Common myeloid progenitor, CD34-positive (primary cell): ENCODE measurements around the gene MYL11.

Experiments
- CTCF ChIA-PET: fragments of 350-600 bp; sonication (Branson Sonifier 250); formaldehyde crosslinking; loops from one replicate; lab custom pipeline; 2021; ENCODE audit warnings: antibody characterized with exemption; lab: Charles Lee
- POLR2A ChIA-PET: fragments of 350-600 bp; sonication (Branson Sonifier 250); formaldehyde crosslinking; loops from one replicate; lab custom pipeline; 2021; ENCODE audit warnings: antibody characterized with exemption; lab: Charles Lee
- DNase-seq, 3 donors: peaks; one replicate each; pipeline versions ENCODE4 v3.0.0 to v3.0.0-alpha.2; 2013
- H3K27ac ChIP-seq, 2 experiments: 1 replicate in 1 of 2; 2 replicates in 1 of 2; pipeline ENCODE4 v1.7.0; 2013; ENCODE audit warnings: inconsistent platforms in 2 of 2, low read length in 2 of 2, mild to moderate bottlenecking in 2 of 2, low read depth in 1 of 2, moderate library complexity in 1 of 2; ENCODE audit not compliant: severe bottlenecking in 2 of 2, insufficient read depth in 1 of 2, poor library complexity in 1 of 2
- H3K27me3 ChIP-seq, 5 experiments: replicated peaks in 2 of 5; 1 replicate in 3 of 5; 2 replicates in 2 of 5; pipeline versions ENCODE4 v1.6.1 to v1.7.0; 2013; ENCODE audit warnings: low read length in 4 of 5, mild to moderate bottlenecking in 2 of 5, moderate library complexity in 2 of 5, inconsistent platforms in 1 of 5; ENCODE audit not compliant: insufficient read depth in 5 of 5, control insufficient read depth in 4 of 5
- H3K36me3 ChIP-seq, 4 experiments: 1 replicate in 2 of 4; 2 replicates in 2 of 4; pipeline versions ENCODE4 v1.6.1 to v1.7.0; 2013; ENCODE audit warnings: low read length in 3 of 4, control low read depth in 1 of 4, mild to moderate bottlenecking in 1 of 4; ENCODE audit not compliant: control insufficient read depth in 4 of 4, insufficient read depth in 4 of 4
- H3K4me1 ChIP-seq, 4 experiments: 1 replicate in 3 of 4; 2 replicates in 1 of 4; pipeline versions ENCODE4 v1.6.1 to v1.7.1; 2013; ENCODE audit warnings: low read length in 3 of 4, mild to moderate bottlenecking in 3 of 4, control low read depth in 1 of 4, inconsistent platforms in 1 of 4, moderate library complexity in 1 of 4; ENCODE audit not compliant: control insufficient read depth in 4 of 4, insufficient read depth in 4 of 4; ENCODE audit errors: control extremely low read depth in 1 of 4
- H3K4me3 ChIP-seq, 7 experiments: 1 replicate in 4 of 7; 2 replicates in 3 of 7; pipeline versions ENCODE4 v1.5.1 to v1.7.0; 2013; ENCODE audit warnings: mild to moderate bottlenecking in 7 of 7, low read length in 6 of 7, moderate library complexity in 6 of 7, inconsistent platforms in 2 of 7, low read depth in 2 of 7, control low read depth in 1 of 7; ENCODE audit not compliant: insufficient read depth in 4 of 7, control insufficient read depth in 1 of 7; ENCODE audit errors: extremely low read depth in 1 of 7
- H3K9me3 ChIP-seq, 5 experiments: 1 replicate in 4 of 5; 2 replicates in 1 of 5; pipeline versions ENCODE4 v1.6.1 to v1.7.1; 2013; ENCODE audit warnings: low read length in 4 of 5, mild to moderate bottlenecking in 2 of 5, inconsistent platforms in 1 of 5, low read depth in 1 of 5, moderate library complexity in 1 of 5; ENCODE audit not compliant: control insufficient read depth in 4 of 5, insufficient read depth in 2 of 5; ENCODE audit errors: control extremely low read depth in 1 of 5
- WGBS: methylation state at CpG from one replicate; pipeline ENCODE4 v1.1.5; 2013; ENCODE audit not compliant: insufficient coverage; 5-methylcytosine and 5-hydroxymethylcytosine counted together

MYL11 gene

GRCh38 chr16:30417529-30418349, 43.1 kb downstream of the MYL11 start:
- DNase-seq, result peak; percentile 90 to 96 (median 95)
- peak overlapping the region in 1 of 2 experiments; percentile 54 for H3K27ac ChIP-seq
- peaks cover 3 to 48% (median 12%) of the 10 kb centered on the region in 4 experiments for H3K36me3 ChIP-seq
- H3K4me3 ChIP-seq, result peak overlapping the region; percentile 57 to 82 (median 66)
- WGBS, result 0% methylated on average over 110 of the region's 140 CpGs
- POLR2A ChIA-PET, result interaction anchor here (0.6 to 2.7 kb wide), 5 partner anchors 8 to 310 kb away, joined by 3 to 9 read pairs (median 3); partner anchors contain the start of genes DCTPP1 and SEPHS2
- H3K9me3 ChIP-seq, result no peaks in the 10 kb centered on the region
- CTCF ChIA-PET, result interaction anchor here (0.8 to 2.1 kb wide), 8 partner anchors 8 to 257 kb away, joined by 3 to 10 read pairs (median 4); partner anchors contain the start of gene DCTPP1
- H3K4me1 ChIP-seq, result peaks cover 0 to 18% (median 15%) of the 10 kb centered on the region in 4 experiments
- no peaks in the 10 kb centered on the region for H3K27me3 ChIP-seq

- Histone ChIP-seq H3K9me3 (no peaks in the 10 kb centered on the region), H3K27me3 (no peaks in the 10 kb centered on the region), H3K27ac (peak overlapping the region in 1 of 2 experiments; percentile 49), H3K4me3 (peak overlapping the region in 5 of 7 experiments; percentile 63 to 82 (median 77)), H3K36me3 (peaks cover 0 to 46% (median 14%) of the 10 kb centered on the region in 4 experiments), H3K4me1 (peaks cover 0 to 16% (median 15%) of the 10 kb centered on the region in 4 experiments)
- ChIA-PET CTCF (interaction anchor here (0.8 to 2.1 kb wide), 8 partner anchors 9 to 256 kb away, joined by 3 to 10 read pairs (median 3); partner anchors contain the start of gene DCTPP1), POLR2A (interaction anchor here (1.0 to 2.7 kb wide), 3 partner anchors 9 to 22 kb away, joined by 3 to 9 read pairs (median 3); partner anchors contain the start of gene DCTPP1)
- DNase-seq, result peak in 1 of 3 donors; percentile 37
- 72% methylated on average over 26 of the region's 31 CpGs for WGBS
Observed at GRCh38 chr16:30418350-30419181, 44.0 kb downstream of the MYL11 start.

GRCh38 chr16:30421010-30421409, 46.4 kb downstream of the MYL11 start:
- ChIA-PET CTCF (interaction anchor here (1.1 to 2.2 kb wide), 3 partner anchors 9 to 50 kb away, joined by 3 to 12 read pairs (median 9); partner anchors contain the start of gene DCTPP1), POLR2A (no interaction called here)
- H3K9me3 ChIP-seq, result no peaks in the 10 kb centered on the region
- 94% methylated on average over 5 of the region's 5 CpGs for WGBS
- peaks cover 7 to 54% (median 26%) of the 10 kb centered on the region in 4 experiments for H3K36me3 ChIP-seq
- H3K4me1 ChIP-seq, result peaks cover 0 to 16% (median 15%) of the 10 kb centered on the region in 4 experiments
- no peaks in the 10 kb centered on the region for H3K27me3 ChIP-seq
- DNase-seq, result no peak
- H3K4me3 ChIP-seq, result no peak overlapping the region
- no peak overlapping the region for H3K27ac ChIP-seq
